ENCODE measurements around the gene CEP128.

DNA sequence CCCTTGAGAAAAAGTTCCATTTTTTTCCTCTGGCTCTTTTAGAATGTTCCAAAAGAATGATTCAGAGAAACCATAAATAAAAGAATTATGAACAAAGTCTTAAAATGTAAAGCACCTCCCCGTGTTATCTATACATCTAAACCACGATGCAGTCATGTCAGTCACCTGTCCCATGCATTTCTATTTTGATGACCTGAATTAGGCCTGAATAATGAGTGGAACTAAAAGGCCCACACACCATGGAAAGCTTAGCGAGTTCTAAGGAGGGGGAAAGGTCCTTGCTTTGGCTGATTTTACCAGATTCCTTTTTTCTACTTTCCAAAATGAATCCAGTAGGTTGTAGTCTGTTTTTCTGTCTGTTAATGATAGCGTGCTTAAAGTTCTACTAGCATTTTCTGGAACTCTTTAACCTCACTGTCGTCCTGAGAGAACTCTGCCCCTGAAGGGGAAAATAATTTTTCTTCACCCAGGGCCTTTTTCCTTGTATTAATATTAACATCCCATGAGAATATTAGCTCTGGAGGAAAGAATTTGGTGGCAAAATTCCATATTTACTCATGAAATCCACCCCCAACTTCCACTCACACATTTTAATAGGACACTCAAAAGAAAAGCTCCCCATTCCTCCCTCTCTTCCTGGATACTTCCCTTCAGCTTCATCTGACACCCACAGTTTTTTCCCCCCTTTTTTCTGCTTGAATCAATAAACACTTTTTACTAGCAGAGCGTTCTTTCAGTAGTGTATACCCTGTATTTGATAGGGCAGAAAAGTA is 464.0 kb downstream of the CEP128 start:
- TF ChIP-seq, protein P1, sequence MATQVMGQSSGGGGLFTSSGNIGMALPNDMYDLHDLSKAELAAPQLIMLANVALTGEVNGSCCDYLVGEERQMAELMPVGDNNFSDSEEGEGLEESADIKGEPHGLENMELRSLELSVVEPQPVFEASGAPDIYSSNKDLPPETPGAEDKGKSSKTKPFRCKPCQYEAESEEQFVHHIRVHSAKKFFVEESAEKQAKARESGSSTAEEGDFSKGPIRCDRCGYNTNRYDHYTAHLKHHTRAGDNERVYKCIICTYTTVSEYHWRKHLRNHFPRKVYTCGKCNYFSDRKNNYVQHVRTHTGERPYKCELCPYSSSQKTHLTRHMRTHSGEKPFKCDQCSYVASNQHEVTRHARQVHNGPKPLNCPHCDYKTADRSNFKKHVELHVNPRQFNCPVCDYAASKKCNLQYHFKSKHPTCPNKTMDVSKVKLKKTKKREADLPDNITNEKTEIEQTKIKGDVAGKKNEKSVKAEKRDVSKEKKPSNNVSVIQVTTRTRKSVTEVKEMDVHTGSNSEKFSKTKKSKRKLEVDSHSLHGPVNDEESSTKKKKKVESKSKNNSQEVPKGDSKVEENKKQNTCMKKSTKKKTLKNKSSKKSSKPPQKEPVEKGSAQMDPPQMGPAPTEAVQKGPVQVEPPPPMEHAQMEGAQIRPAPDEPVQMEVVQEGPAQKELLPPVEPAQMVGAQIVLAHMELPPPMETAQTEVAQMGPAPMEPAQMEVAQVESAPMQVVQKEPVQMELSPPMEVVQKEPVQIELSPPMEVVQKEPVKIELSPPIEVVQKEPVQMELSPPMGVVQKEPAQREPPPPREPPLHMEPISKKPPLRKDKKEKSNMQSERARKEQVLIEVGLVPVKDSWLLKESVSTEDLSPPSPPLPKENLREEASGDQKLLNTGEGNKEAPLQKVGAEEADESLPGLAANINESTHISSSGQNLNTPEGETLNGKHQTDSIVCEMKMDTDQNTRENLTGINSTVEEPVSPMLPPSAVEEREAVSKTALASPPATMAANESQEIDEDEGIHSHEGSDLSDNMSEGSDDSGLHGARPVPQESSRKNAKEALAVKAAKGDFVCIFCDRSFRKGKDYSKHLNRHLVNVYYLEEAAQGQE (IDR thresholded peaks at IDR 0.05; ENCODE audit: low read depth, low read length), result no peak
- TF ChIP-seq, protein P2, sequence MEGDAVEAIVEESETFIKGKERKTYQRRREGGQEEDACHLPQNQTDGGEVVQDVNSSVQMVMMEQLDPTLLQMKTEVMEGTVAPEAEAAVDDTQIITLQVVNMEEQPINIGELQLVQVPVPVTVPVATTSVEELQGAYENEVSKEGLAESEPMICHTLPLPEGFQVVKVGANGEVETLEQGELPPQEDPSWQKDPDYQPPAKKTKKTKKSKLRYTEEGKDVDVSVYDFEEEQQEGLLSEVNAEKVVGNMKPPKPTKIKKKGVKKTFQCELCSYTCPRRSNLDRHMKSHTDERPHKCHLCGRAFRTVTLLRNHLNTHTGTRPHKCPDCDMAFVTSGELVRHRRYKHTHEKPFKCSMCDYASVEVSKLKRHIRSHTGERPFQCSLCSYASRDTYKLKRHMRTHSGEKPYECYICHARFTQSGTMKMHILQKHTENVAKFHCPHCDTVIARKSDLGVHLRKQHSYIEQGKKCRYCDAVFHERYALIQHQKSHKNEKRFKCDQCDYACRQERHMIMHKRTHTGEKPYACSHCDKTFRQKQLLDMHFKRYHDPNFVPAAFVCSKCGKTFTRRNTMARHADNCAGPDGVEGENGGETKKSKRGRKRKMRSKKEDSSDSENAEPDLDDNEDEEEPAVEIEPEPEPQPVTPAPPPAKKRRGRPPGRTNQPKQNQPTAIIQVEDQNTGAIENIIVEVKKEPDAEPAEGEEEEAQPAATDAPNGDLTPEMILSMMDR (IDR thresholded peaks at IDR 0.05), result no peak
- TF ChIP-seq RCOR1 (IDR thresholded peaks at IDR 0.05; ENCODE audit: low read length) (no peak), SMC3 (IDR thresholded peaks at IDR 0.05; ENCODE audit: low read depth, low read length) (no peak), POLR2AphosphoS5 (IDR thresholded peaks at IDR 0.05; ENCODE audit: low read depth, low read length) (no peak), GABPA (IDR thresholded peaks at IDR 0.05; ENCODE audit: low read depth) (no peak), EP300 (IDR thresholded peaks at IDR 0.05; ENCODE audit: borderline replicate concordance in 1 of 2, low read depth in 1 of 2, low read length in 1 of 2) (no peak)

Data from SK-N-SH (cell line).